KG1 (cell line): ENCODE measurements around the gene PADI4.

Source experiments
- DNase-seq: peaks from one replicate; lab custom pipeline; 2025; lab: John Stamatoyannopoulos, UW

The PADI4 gene

DNA sequence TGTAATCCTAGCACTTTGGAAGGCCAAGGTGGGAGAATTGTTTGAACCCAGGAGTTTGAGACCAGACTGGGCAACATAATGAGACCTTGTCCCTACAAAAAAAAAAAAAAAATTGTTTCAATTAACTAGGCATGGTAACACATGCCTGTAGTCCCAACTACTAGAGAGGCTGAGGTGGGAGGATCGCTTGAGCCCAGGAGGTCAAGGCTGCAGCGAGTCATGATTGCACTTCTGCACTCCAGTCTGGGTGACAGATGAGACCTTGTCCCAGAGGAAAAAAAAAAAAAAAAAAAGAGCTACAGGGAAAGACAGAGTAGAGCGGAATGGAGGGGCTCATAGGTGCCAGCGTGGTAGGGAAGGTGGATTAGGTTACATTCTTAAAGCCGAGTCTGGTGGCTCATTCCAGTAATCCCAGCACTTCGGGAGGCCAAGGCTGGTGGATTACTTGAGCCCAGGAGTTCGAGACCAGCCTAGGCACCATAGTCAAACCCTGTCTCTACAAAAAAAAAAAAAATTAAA is 43.0 kb downstream of the PADI4 start:
- no peak for DNase-seq

DNA sequence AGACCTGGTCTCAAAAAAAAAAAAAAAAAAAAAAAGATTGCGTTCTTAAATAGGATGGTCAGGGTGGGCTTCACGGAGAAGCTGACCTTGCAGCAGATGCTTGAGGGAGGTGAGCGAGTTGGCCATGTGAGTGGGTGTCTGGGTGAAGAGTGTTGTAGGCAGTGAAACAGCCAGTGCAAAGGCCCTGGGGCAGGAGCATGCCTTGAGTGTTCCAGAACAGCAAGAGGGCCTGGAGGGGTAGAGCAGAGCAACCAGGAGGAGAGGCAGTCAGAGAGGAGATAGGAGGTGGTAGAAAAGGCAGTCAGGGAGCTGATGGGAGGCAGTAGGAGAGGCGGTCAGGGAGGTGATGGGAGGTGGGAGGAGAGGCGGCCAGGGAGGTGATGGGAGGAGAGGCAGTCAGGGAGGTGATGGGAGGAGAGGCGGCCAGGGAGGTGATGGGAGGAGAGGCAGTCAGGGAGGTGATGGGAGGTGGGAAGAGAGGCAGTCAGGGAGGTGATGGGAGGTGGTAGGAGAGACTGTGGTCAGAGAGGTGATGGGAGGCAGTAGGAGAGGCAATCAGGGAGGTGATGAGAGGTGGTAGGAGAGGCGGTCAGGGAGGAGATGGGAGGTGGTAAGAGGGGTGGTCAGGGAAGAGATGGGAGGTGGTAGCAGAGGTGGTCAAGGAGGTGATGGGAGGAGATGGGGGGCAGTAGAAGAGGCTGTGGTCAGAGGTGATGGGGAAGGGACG is 43.8 kb downstream of the PADI4 start:
- DNase-seq, result no peak

DNA sequence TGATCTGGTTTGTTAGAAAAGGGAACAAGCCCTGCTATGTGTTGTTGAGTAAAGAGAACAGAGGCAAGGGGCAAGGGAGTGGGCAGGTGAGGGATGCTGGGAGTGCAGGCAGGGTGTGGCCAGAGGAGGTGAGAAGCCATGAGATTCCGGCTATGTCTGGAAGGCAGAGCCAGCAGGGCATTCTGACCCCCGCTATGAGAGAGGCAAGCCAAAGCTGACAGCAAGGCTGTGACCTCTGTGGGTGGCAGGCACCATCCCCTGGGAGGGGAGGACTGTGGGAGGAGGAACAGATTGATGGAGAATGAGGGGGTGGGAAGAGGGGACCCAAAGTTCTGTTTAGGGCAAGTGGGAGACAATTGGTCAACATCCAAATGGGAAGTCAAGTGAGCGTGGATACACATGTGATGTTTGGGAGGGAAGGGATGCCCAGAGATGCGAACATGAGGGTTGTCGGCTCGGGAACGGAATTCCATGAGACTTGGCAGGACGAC is 44.5 kb downstream of the PADI4 start:
- no peak for DNase-seq

DNA sequence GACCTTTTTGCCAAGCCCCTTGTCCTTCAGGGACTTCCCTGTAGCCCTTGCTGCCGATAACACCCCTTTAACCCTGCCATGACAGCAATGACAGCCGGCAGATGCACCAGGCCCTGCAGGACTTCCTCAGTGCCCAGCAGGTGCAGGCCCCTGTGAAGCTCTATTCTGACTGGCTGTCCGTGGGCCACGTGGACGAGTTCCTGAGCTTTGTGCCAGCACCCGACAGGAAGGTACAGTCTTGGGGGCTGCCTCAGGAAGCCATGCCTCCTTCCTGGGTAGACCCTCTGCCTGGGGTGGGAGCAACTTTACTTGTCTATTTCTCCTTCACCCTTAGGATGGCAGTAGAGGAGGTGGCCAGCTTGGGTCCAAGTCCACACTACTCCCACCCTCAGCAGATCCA is 47.9 kb downstream of the PADI4 start:
- peak; percentile 43 for DNase-seq

DNA sequence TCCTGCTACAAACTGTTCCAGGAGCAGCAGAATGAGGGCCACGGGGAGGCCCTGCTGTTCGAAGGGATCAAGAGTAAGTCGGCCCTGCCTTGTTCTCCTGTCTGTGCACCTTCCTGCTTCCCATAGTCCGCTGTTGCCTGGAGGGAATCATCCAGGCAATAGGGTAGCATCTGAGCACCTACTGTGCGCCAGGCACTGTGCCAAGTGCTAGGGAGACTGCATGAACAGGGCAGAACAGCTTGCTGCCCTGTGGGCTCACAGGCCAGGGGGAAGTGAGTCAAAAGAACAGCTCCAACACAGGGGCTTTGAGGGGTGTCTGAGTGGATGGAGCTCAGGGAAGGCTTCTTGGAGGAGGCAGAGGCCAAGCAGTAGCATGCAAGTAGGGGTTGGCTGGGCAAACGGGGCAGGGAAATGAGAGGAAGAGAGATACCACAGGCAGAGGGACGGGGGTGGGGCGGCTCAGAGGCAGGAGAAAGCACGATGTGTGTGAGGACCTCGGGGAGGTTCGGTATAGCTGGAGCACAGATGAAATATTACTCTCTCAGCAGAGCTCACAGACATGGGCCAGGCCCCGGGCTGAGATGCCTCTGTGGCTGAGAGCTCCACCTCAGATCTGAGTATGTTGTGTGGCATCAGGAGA is 48.5 kb downstream of the PADI4 start:
- no peak for DNase-seq

DNA sequence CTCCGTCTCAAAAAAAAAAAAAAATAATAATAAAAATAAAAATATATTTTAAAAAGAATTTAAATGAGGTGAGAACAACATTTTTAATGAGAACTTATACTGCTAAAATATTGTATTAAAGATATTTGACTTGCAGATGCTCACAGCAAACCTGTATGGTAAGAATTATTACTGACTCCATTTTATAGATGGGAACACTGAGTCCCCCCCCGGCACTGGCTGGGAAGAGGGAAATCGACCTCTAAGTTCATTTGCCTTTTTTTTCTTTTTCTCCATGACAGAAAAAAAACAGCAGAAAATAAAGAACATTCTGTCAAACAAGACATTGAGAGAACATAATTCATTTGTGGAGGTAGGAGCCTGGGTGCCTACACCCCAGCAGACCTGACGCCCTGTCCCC is 50.6 kb downstream of the PADI4 start:
- DNase-seq, result no peak

DNA sequence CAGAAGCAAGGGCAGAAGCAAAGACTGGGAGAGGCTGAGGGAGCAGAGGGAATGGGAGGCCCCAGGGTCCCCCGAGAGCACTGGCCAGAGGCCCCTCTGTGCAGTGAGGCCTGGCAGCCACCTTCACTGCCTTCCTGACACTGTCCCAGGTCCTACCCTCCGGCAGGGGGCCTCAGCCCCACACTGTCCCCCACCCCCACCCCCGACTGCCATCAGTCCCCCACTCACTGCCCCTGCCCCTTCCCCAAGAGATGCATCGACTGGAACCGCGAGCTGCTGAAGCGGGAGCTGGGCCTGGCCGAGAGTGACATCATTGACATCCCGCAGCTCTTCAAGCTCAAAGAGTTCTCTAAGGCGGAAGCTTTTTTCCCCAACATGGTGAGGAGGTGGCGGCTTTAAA is 51.0 kb downstream of the PADI4 start:
- DNase-seq, result no peak

DNA sequence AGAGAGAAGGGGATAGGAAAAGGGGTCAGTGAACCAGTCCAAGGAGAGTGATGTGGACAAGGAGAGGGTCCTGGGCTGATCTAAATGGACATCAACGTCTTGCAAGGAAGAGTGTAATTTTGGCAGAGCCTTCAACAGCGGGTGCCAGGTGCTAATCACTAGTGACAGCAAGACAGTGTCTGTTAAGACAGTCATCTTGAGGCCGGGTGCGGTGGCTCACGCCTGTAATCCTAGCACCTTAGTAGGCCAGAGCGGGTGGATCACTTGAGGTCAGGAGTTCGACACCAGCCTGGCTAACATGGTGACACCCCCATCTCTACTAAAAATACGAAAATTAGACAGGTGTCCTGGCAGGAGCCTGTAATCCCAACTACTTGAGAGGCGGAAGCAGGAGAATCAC is 51.8 kb downstream of the PADI4 start:
- DNase-seq, result no peak

DNA sequence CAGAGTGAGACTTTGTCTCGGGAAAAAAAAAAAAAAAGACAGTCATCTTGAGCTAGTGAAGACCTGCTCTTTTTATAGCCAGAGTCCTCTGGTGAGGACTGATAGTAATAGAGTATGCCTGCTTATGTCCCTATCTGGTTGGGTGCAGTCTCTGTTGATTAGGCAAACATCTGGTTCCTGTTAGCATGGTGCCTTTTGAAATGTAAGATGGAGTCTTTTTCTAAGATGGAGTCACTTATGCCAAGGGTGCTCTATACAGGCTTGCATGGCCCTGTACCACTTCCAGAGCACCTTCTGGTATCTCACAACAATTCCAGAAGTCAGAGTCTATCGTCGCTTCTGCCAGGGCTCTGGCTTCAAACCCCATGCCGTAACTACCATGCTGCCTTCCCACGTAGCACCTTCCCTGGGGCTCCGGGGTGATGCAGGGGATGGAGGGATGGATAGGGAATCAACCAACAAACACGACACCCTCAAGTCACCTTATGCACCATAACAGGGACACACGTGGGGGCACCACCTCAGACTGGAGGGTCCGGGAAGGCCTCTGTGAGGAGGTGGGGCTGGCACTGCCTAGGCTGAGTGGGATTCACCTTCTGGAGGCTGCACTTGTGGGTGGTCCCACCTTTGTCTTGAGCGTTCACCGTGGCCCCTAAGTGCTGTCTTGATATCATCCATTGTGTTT is 52.4 kb downstream of the PADI4 start:
- DNase-seq, result no peak

DNA sequence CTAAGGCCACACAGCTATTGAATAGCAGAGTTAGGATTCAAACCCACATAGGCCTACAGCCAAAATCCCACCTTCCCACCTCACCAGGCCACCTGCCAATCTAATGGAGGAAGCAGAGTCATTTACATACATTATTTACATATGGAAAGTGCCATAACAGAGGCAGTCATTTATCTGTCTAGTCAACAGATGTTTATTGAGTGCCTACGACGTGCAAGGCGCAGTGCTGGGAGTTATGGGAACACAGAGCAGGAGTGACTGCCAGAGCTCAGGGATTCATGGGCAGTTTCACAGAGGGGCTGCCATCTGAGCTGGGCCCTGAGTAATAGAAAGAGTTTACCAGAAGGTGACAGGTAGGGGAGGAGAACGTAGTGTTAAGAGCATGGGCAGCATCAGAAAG is 53.7 kb downstream of the PADI4 start:
- no peak for DNase-seq

DNA sequence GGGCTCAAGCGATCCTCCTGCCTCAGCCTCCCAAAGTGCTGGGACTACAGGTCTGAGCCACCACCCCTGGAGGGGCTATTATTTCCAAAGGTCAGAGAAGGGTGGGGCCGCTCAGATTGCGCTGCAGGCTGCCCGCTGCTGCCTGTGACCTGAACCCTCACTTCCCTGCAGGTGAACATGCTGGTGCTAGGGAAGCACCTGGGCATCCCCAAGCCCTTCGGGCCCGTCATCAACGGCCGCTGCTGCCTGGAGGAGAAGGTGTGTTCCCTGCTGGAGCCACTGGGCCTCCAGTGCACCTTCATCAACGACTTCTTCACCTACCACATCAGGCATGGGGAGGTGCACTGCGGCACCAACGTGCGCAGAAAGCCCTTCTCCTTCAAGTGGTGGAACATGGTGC is 55.4 kb downstream of the PADI4 start:
- DNase-seq, result no peak

DNA sequence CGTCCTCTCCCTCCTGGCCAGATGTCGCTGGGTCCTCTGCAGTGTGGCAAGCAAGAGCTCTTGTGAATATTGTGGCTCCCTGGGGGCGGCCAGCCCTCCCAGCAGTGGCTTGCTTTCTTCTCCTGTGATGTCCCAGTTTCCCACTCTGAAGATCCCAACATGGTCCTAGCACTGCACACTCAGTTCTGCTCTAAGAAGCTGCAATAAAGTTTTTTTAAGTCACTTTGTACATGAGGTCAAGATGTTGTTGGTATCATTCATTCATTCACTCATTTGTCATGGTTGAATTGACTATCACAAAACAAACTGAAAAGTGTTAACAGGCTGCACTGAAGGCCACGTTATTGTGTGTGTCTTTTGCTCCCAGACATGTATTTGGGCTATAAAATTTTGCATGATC is 55.8 kb downstream of the PADI4 start:
- DNase-seq, result no peak

DNA sequence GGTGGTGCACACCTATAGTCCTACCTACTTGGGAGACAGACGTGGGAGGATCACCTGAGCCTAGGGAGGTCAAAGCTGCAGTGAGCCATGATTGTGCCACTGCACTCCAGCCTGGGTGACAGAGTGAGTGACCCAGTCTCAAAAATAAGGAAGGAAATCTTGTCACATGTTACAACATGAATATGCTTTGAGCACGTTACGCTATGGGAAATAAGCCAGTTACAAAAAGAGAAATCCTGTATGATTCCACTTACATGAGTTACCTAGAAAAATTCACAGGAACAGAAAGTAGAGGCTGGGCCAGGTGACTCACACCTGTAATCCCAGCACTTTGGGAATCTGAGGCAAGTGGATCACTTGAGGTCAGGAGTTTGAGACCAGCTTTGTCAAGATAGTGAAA is 57.3 kb downstream of the PADI4 start:
- DNase-seq, result no peak

DNA sequence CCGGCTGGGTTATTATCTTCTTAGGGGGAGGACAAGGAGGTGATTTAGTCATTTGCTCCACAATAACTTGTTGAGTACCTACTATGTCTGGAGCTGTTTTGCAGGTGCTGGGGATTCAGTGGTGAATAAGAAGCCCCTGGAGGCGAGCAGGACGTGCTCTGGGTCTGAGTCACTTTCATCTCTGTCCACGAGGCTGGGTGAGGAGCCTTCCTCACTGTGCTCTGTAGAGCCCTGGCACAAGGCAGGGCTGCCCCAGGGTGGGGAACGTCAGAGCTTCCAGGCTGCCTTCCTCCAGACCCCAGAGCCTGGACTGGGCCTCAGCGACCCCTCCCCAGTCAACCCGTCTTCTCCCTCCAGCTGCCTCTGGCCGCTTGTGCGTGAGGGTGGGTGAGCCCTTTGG is 61.5 kb downstream of the PADI4 start:
- no peak for DNase-seq

DNA sequence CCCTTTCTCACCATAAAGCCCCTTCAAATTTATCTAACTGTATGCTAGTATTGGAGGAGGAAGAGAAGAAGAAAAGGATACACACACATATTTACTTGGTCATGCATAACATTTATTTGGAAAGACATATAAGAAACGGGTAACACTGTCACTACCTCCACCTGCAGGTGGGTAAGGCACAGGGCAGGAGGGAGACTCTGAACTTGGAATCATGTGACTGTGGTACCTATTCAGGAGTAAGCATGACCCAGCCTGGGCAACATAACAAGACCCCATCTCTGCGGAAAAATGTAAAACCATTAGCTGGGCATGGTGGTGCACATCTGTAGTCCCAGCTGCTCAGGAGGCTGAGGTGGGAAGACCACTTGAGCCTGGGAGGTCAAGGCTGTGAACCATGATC is 62.6 kb downstream of the PADI4 start:
- peak; percentile 12 for DNase-seq

DNA sequence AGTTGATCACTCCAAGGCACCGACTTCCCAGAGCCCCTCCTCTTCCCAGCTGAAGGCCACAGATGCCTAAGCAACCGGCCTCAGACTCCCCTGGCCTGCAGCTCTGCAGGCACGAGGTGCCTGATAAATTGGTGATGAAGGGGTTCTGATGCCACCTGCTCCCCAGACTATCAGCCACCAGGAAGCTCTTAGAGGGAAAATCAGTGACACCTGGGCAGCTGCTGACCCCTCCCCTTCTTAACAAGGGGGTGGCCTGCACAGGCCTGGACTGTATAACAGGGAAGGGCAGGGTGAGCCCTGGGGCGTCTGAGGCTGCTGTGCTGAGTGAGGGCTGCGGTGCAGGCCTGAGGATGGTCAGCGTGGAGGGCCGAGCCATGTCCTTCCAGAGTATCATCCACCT is 63.9 kb downstream of the PADI4 start, which contains the start of gene PADI6:
Gene PADI6 (plus strand): TSS at position 301 of the 400 bp plus-strand sequence. CDS start 50 bp downstream, at position 351.
- DNase-seq, result no peak

DNA sequence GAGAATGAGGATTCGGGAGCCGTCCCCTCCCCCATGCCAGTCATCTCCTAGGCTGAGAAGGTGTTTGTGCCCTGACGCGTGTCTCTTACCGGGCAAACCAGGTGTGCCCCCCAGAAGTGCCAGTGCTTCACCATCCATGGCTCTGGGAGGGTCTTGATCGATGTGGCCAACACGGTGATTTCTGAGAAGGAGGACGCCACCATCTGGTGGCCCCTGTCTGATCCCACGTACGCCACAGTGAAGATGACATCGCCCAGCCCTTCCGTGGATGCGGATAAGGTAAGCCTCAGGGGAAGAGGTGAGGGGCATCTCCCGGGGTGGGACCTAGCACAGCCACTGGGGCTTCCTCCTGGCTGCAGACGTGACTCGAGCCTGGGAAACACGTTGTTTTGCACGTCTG is 65.0 kb downstream of the PADI4 start:
- DNase-seq, result no peak

DNA sequence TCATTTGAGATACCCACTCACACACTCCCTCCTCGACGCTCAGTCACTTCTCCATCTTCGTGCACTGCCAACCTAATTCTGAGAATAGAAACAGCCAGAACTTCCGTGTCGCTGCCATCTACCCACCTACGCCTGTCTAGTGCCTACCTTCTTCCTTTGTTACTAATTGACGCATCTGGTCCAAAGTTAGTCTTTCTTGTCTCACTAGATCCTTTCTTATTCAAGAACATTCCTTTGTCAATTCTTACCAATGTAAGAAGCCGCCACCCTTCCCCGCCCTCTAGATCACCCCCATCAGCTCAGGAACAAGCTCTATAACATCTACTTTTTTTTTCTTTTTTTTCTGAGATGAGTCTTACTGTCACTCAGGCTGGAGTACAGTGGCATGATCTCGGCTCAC is 67.7 kb downstream of the PADI4 start:
- DNase-seq, result no peak

DNA sequence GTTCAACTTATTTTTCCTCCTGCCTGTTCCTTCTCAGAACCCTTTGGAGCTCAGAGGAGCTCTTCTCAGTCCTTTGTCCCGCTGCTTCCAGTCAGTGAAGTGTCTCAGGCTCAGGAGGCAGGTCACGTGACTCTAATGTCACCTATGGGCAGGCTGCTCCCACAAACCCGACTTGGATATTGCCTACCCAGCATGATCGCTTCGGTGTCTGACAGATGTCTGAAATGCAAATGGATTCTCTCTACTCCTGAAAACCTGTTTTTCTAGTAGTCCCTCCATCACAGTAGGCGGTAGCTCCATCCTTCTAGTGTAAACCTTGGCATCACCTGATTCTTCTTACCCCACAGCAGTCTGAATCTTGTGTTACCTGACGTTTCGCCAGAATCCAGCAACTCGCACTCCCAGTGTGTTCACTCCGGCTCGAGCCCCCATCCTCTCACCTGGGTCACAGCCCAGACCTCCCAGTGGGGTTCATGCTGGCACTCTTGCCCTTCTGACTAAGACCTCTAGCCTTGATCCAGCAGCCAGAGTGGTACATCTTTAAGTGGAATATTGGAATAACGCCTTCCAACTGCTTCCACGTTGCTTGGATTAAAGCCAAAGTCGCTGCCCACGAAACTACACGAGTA is 69.4 kb downstream of the PADI4 start:
- DNase-seq, result no peak

DNA sequence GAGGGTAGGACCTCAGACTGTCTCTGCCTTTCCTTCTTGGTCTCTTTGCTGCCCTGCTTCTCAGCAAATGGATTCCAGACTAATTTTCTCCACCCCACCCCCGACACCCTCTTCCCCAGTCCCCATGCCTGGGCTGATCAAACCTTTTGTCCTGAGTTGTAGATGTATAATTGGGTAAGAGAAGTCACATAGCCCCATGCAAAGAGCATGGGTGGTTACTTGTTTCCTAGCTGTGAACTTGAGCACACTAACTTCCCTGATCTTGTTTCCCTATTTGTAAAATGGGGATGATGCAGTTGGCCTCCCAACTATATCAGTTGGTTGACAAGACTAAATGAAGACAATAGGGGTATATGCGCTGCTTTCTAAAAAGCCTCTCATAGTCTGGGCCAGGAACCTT is 73.2 kb downstream of the PADI4 start:
- DNase-seq, result no peak

DNA sequence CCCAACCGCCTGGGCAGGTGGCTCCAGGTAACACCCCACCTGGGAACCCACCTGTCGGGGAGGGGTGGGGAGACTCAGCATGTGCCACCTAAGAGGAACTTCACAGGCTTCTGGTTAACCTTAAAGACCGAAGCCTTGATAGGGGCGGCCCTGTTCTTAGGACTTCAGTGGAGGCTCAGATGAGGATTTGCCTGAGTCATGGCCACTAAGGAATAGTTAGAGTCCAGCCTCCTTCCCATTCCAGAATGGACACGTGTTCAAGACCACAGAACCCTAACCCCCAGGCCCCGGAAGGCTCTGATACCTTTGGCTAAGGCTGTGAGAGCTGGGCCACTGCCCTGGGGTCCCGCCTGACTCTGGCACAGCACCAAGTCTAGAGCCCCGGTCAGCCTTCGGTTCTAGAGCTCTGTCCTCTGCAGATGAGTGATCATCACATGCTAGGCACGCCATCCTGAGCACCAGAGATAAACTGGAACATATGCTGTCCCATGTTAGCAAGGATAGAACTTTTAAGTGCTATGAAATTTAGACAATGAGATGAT is 84.3 kb downstream of the PADI4 start:
- no peak for DNase-seq

DNA sequence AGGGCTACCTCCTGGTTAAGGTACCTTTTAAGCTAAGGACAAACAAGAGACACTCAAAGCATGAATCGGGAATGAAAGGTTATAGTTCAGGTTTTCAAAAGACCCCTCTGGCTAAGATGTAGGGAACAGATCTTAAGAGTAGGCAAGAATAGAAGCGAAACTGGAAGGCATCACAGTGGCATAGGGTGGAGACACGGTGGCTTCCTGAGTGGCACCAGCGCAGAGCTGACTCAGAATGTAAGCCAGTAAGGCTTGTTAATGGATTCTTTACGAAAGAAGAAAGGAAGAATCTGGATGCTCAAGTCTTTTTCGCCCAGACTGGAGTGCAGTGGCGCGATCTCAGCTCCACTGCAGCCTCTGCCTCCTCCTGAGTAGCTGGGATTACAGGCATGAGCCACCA is 85.2 kb downstream of the PADI4 start:
- no peak for DNase-seq
